Measurements from ENCODE around the gene PRPF31. TPM values are rescaled to one million over a fixed set of nuclear protein-coding genes. Genes with fewer than 3 reads are reported as not detected.

Gene PRPF31
- total and polyA plus RNA-seq, 2 of the 4 experiments (the other 2 are of a cell fraction): 65.4 to 66.1 TPM

DNA sequence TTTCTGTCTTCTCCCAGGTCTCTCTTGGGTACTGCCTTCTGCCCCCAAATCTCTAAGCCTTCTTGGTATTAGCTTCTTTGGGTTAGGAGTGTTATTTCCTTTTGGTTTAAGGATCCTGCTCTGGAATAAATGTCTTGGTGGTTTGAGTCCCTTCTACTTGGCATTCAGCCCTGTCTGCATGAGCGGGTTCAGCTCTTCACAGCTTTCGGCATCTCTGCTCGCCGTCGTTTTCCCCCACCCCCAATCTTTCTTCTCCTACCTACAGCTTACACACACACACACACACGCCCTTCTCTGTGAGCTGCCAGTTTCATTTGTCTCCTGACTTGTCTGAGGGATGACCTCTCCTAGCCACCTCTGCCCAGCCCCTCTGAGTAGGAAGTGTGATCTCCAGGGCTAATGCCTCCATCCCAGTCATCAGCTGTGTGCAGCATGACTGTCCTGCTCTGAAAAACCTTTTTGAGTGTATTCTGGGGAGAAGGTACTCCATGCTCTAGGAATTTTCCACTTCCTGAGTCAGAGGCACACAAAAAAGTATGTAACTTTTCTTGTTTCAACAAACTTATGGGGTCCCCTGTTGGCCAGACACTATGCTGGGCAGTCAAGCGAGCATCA is 26.7 kb downstream of the PRPF31 start:
- DNase-seq: peak; percentile 46
- Histone ChIP-seq H2AK9ac (replicated peaks; ENCODE audit: low read depth, low read length, poor library complexity) (no peak overlapping the region), H3K18ac (ENCODE audit: low read depth, low read length) (no peak overlapping the region), H4K5ac (ENCODE audit: low read depth, low read length) (no peak overlapping the region), H3K14ac (replicated peaks; ENCODE audit: low read depth, low read length) (no peak overlapping the region), H3K36me3 (ENCODE audit: control insufficient read depth, insufficient read depth, low read length) (peaks cover 58% of the 10 kb centered on the region), H3K56ac (ENCODE audit: extremely low read depth, insufficient read depth, low read length) (no peak overlapping the region), H3K9me1 (ENCODE audit: insufficient read depth, low read length) (peaks cover 16% of the 10 kb centered on the region), H3K4ac (ENCODE audit: low read depth, low read length) (no peak overlapping the region), H3K27ac (ENCODE audit: insufficient read depth, low read length) (no peak overlapping the region), H2BK120ac (ENCODE audit: low read depth, low read length) (no peak overlapping the region), H2BK5ac (ENCODE audit: low read depth, low read length, poor library complexity, severe bottlenecking) (no peak overlapping the region), H3K9me3 (ENCODE audit: control insufficient read depth, insufficient read depth, low read length) (no peaks in the 10 kb centered on the region), H2AFZ (replicated peaks; ENCODE audit: low read length, poor library complexity) (no peak overlapping the region), H2AK5ac (ENCODE audit: low read depth, low read length) (no peak overlapping the region), H2BK20ac (ENCODE audit: low read depth, low read length) (no peak overlapping the region), H3K23ac (ENCODE audit: low read depth, low read length) (no peak overlapping the region), H3K9ac (ENCODE audit: low read depth, low read length) (no peak overlapping the region), H3K27me3 (ENCODE audit: control insufficient read depth, insufficient read depth, low read length) (no peaks in the 10 kb centered on the region), H3K4me3 (ENCODE audit: insufficient read depth, low read depth, low read length) (no peak overlapping the region), H3K79me1 (ENCODE audit: low read depth in 1 of 2, low read length in 2 of 2) (peaks cover 20 to 65% of the 10 kb centered on the region in 2 experiments), H2BK15ac (ENCODE audit: low read depth, low read length) (no peak overlapping the region), H3K4me1 (ENCODE audit: control insufficient read depth, insufficient read depth, low read length) (peaks cover 6% of the 10 kb centered on the region), H4K20me1 (ENCODE audit: insufficient read depth, low read length) (peaks cover 63% of the 10 kb centered on the region), H4K8ac (ENCODE audit: low read depth in 2 of 2, low read length in 2 of 2) (no peak overlapping the region), H3K4me2 (ENCODE audit: low read depth, low read length) (no peak overlapping the region), H4K91ac (ENCODE audit: insufficient read depth, low read depth, low read length) (no peak overlapping the region)
- BruUV-seq (replicated peaks): no TSS peak
- in situ Hi-C loops (cut with MboI; ENCODE audit: low sequenced_read_pairs): loop anchor here (25.0 kb wide), 1 partner anchor 1520 kb away; the partner anchor contains the start of gene U2AF2
- 83% methylated on average over 5 of the region's 7 CpGs; no CpG with 5 or more reads in 1 of the 2 experiments for WGBS, 2 experiments (ENCODE audit: extremely low coverage in 2 of 2, insufficient read length in 1 of 2)
- TF ChIP-seq, protein P1, sequence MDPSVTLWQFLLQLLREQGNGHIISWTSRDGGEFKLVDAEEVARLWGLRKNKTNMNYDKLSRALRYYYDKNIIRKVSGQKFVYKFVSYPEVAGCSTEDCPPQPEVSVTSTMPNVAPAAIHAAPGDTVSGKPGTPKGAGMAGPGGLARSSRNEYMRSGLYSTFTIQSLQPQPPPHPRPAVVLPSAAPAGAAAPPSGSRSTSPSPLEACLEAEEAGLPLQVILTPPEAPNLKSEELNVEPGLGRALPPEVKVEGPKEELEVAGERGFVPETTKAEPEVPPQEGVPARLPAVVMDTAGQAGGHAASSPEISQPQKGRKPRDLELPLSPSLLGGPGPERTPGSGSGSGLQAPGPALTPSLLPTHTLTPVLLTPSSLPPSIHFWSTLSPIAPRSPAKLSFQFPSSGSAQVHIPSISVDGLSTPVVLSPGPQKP (IDR thresholded peaks at IDR 0.05; ENCODE audit: borderline replicate concordance, low read depth, low read length): no peak
- TF ChIP-seq POLR2A (IDR thresholded peaks at IDR 0.05; ENCODE audit: low read depth, low read length): no peak
- TF ChIP-seq CTCF (conservative IDR thresholded peaks at IDR 0.05; ENCODE audit: low read depth, low read length): no peak
- ChIA-PET POLR2A (ENCODE audit: unreplicated experiment) (interaction anchor here (0.9 kb wide), 1 partner anchor 17 kb away, joined by 3 read pairs; the partner anchor contains the start of gene LENG1), CTCF (no interaction called here)
- no peak for ATAC-seq (ENCODE audit: low read depth)
- dilution Hi-C loops (cut with HindIII; ENCODE audit: low sequenced_read_pairs, unreplicated experiment): no loop called here
- intact Hi-C loops (cut with micrococcal nuclease): no loop called here
